H1 (cell line): ENCODE results near the gene COIL. TPM values are rescaled to one million over a fixed set of nuclear protein-coding genes. Genes with fewer than 3 reads are reported as not detected.

Experiments used
- CTCF ChIA-PET: fragments of 300-600 bp; sonication (Branson Sonifier 250); formaldehyde crosslinking; loops from one replicate; lab custom pipeline; 2021; ENCODE audit not compliant: partially characterized antibody; lab: Charles Lee
- POLR2A ChIA-PET: fragments of 300-600 bp; sonication (Branson Sonifier 250); formaldehyde crosslinking; loops from one replicate; lab custom pipeline; 2021; ENCODE audit warnings: inconsistent platforms; ENCODE audit not compliant: partially characterized antibody; lab: Charles Lee
- DNase-seq, 2 experiments: peaks; one replicate each; pipeline versions ENCODE4 v3.0.0 to v3.0.0-alpha.2; 2010 to 2022; ENCODE audit warnings: low spot score in 2 of 2, low read depth in 1 of 2, mixed read lengths in 1 of 2
- FAIRE-seq: peaks from 2 replicates; lab custom pipeline; 2011; peaks lifted over from hg19 to GRCh38; lab: Jason Lieb, UNC
- H2AFZ ChIP-seq: 2 replicates; pipeline ENCODE4 v1.8.1; 2012; ENCODE audit warnings: low read length, inconsistent platforms
- H2AK5ac ChIP-seq: 2 replicates; pipeline ENCODE4 v1.6.1; 2013; ENCODE audit warnings: low read depth, low read length
- H2BK120ac ChIP-seq: replicated peaks from 2 replicates; pipeline ENCODE3; 2013; ENCODE audit warnings: low read depth, low read length, inconsistent platforms
- H2BK12ac ChIP-seq: 2 replicates; pipeline ENCODE4 v1.6.1; 2013; ENCODE audit warnings: low read depth, low read length
- H2BK15ac ChIP-seq: 2 replicates; pipeline ENCODE4 v1.6.1; 2013; ENCODE audit warnings: low read length
- H2BK20ac ChIP-seq: 2 replicates; pipeline ENCODE4 v1.6.1; 2013; ENCODE audit warnings: low read length
- H2BK5ac ChIP-seq: 2 replicates; pipeline ENCODE4 v1.6.1; 2013; ENCODE audit warnings: low read depth, low read length
- H3K14ac ChIP-seq: 2 replicates; pipeline ENCODE4 v1.6.1; 2013; ENCODE audit warnings: inconsistent platforms; ENCODE audit not compliant: insufficient read length
- H3K18ac ChIP-seq: 2 replicates; pipeline ENCODE4 v1.6.1; 2013; ENCODE audit warnings: low read length; ENCODE audit errors: extremely low read depth
- H3K23ac ChIP-seq: 2 replicates; pipeline ENCODE4 v1.6.1; 2013; ENCODE audit warnings: inconsistent platforms; ENCODE audit not compliant: insufficient read length
- H3K23me2 ChIP-seq: 2 replicates; pipeline ENCODE4 v1.6.1; 2013; ENCODE audit warnings: low read depth, low read length
- H3K27ac ChIP-seq: 2 replicates; pipeline ENCODE4 v1.6.1; 2011; ENCODE audit warnings: low read depth, low read length, inconsistent platforms
- H3K27me3 ChIP-seq, 4 experiments: replicated peaks in 1 of 4; 1 replicate in 1 of 4; 2 replicates in 3 of 4; pipeline versions ENCODE4 v1.6.1 to v1.8.1; 2011 to 2013; ENCODE audit warnings: low read length in 3 of 4, mild to moderate bottlenecking in 3 of 4, inconsistent platforms in 2 of 4, mixed read lengths in 2 of 4, moderate library complexity in 1 of 4; ENCODE audit not compliant: control insufficient read depth in 3 of 4, insufficient read depth in 3 of 4; ENCODE audit errors: extremely low read depth in 1 of 4
- H3K36me3 ChIP-seq, 4 experiments: 2 replicates each; pipeline versions ENCODE4 v1.6.1 to v1.8.1; 2011 to 2013; ENCODE audit warnings: mild to moderate bottlenecking in 4 of 4, low read length in 3 of 4, moderate library complexity in 2 of 4, control low read depth in 1 of 4, inconsistent platforms in 1 of 4; ENCODE audit not compliant: insufficient read depth in 4 of 4, control insufficient read depth in 2 of 4
- H3K4ac ChIP-seq: replicated peaks from 2 replicates; pipeline ENCODE3; 2013; ENCODE audit warnings: low read length, low read depth, mixed read lengths, inconsistent platforms; ENCODE audit not compliant: insufficient read length
- H3K4me1 ChIP-seq, 4 experiments: replicated peaks in 1 of 4; 1 replicate in 1 of 4; 2 replicates in 3 of 4; pipeline versions ENCODE4 v1.6.1 to v1.8.1; 2011 to 2013; ENCODE audit warnings: low read length in 3 of 4, inconsistent platforms in 2 of 4, mixed read lengths in 1 of 4; ENCODE audit not compliant: insufficient read depth in 4 of 4, control insufficient read depth in 3 of 4
- H3K4me2 ChIP-seq, 2 experiments: 2 replicates each; pipeline versions ENCODE4 v1.6.1 to v1.8.1; 2011 to 2013; ENCODE audit warnings: low read depth in 2 of 2, low read length in 2 of 2, control low read depth in 1 of 2, inconsistent platforms in 1 of 2, mild to moderate bottlenecking in 1 of 2; ENCODE audit not compliant: insufficient read depth in 1 of 2
- H3K4me3 ChIP-seq, 4 experiments: fragments of 200-600, 300-600 bp in 1 of 4; sonication (generic), shearing (Covaris generic), sonication (Bioruptor Twin) in 1 of 4; 2 replicates each; pipeline versions ENCODE4 v1.5.1 to v1.8.1; 2011 to 2016; ENCODE audit warnings: low read length in 4 of 4, low read depth in 3 of 4, control low read depth in 2 of 4, inconsistent platforms in 2 of 4, mild to moderate bottlenecking in 2 of 4, mixed read lengths in 1 of 4, moderate library complexity in 1 of 4; ENCODE audit not compliant: insufficient read depth in 2 of 4; ENCODE audit errors: extremely low read depth in 1 of 4
- H3K56ac ChIP-seq: replicated peaks from 2 replicates; pipeline ENCODE3; 2013; ENCODE audit warnings: low read depth, mild to moderate bottlenecking, mixed read lengths, low read length, inconsistent platforms; ENCODE audit not compliant: insufficient read length
- H3K79me1 ChIP-seq: 2 replicates; pipeline ENCODE4 v1.6.1; 2013; ENCODE audit warnings: low read depth, low read length, control low read depth
- H3K79me2 ChIP-seq, 2 experiments: 2 replicates each; pipeline versions ENCODE4 v1.6.1 to v1.8.1; 2012 to 2013; ENCODE audit warnings: low read length in 2 of 2, mild to moderate bottlenecking in 2 of 2, inconsistent platforms in 1 of 2; ENCODE audit not compliant: insufficient read depth in 2 of 2, control insufficient read depth in 1 of 2
- H3K9ac ChIP-seq, 4 experiments: replicated peaks in 1 of 4; 1 replicate in 1 of 4; 2 replicates in 3 of 4; pipeline versions ENCODE4 v1.6.1 to v1.8.1; 2011 to 2013; ENCODE audit warnings: low read depth in 3 of 4, low read length in 3 of 4, control low read depth in 2 of 4, mild to moderate bottlenecking in 2 of 4, moderate library complexity in 2 of 4, inconsistent platforms in 1 of 4; ENCODE audit errors: extremely low read depth in 1 of 4
- H3K9me3 ChIP-seq, 2 experiments: 2 replicates each; pipeline versions ENCODE4 v1.6.1 to v1.8.1; 2012 to 2013; ENCODE audit warnings: mild to moderate bottlenecking in 2 of 2, moderate library complexity in 2 of 2, control low read depth in 1 of 2, inconsistent platforms in 1 of 2, low read depth in 1 of 2, low read length in 1 of 2, mixed read lengths in 1 of 2; ENCODE audit not compliant: insufficient read depth in 2 of 2
- H4K20me1 ChIP-seq, 2 experiments: replicated peaks in 1 of 2; 2 replicates each; pipeline versions ENCODE3 to v1.8.1; 2011 to 2013; ENCODE audit warnings: inconsistent platforms in 2 of 2, low read length in 2 of 2, mild to moderate bottlenecking in 1 of 2; ENCODE audit not compliant: insufficient read depth in 2 of 2, control insufficient read depth in 1 of 2
- H4K5ac ChIP-seq: 2 replicates; pipeline ENCODE4 v1.6.1; 2013; ENCODE audit warnings: low read length, low read depth, mixed read lengths, inconsistent platforms; ENCODE audit not compliant: insufficient read length
- H4K8ac ChIP-seq: 2 replicates; pipeline ENCODE4 v1.8.0; 2013; ENCODE audit warnings: mild to moderate bottlenecking, moderate library complexity, low read length, inconsistent platforms; ENCODE audit not compliant: insufficient read depth; ENCODE audit errors: extremely low read depth
- H4K91ac ChIP-seq: replicated peaks from 2 replicates; pipeline ENCODE3; 2013; ENCODE audit warnings: low read length, mixed read lengths, inconsistent platforms; ENCODE audit not compliant: insufficient read length
- PHF8 ChIP-seq: fragments of 200-600 bp; sonication (generic); conservative IDR thresholded peaks from 2 replicates; pipeline ENCODE4 v1.7.1; 2012; ENCODE audit warnings: low read depth, mild to moderate bottlenecking, inconsistent platforms, low read length, moderate library complexity
- WGBS, 2 experiments: shearing (Covaris generic) in 1 of 2; methylation state at CpG; one replicate each; pipeline versions ENCODE4 v1.1.6 to v1.1.7; 2013 to 2015; ENCODE audit warnings: low lambda C conversion rate in 2 of 2, mixed read lengths in 2 of 2, inconsistent platforms in 1 of 2, low coverage in 1 of 2, missing lambda C conversion rate in 1 of 2; ENCODE audit not compliant: insufficient replicate concordance in 2 of 2, insufficient coverage in 1 of 2, insufficient read length in 1 of 2; ENCODE audit errors: extremely low coverage in 1 of 2, missing lambda C conversion rate in 1 of 2; 5-methylcytosine and 5-hydroxymethylcytosine counted together
- polyA plus RNA-seq, 7 experiments: library from polyadenylated mRNA; depleted of rRNA in 3 of 7; stranded (reverse) in 5 of 7; unstranded in 2 of 7; fragments of >200 nt in 5 of 7; fragments of 200-250 nt in 2 of 7; gene quantifications; 1 replicate in 5 of 7; 2 replicates in 1 of 7; 4 replicates in 1 of 7; pipeline versions ENCODE4 v1.2.1 to v1.2.3, GENCODE V29; 2011 to 2013; ENCODE audit warnings: missing spikeins in 2 of 7, mixed read lengths in 2 of 7
- total RNA-seq: library from RNA; stranded (reverse); fragmentation: NEBNext Ultra II Directional; extraction: Animal tissue kit (Norgen Biotek cat#: 25700); gene quantifications from 2 replicates; pipeline ENCODE4 v1.2.1, GENCODE V29; 2021
- TF ChIP-seq, protein P1 (sequence below): IDR thresholded peaks from 2 replicates; pipeline ENCODE4 v1.6.1; 2012; ENCODE audit warnings: inconsistent platforms

Gene COIL
- total and polyA plus RNA-seq, 2 of the 8 experiments (the other 6 are each of a cell fraction or from before 2014, with no cell fraction given): 5.2 to 23.6 TPM

DNA sequence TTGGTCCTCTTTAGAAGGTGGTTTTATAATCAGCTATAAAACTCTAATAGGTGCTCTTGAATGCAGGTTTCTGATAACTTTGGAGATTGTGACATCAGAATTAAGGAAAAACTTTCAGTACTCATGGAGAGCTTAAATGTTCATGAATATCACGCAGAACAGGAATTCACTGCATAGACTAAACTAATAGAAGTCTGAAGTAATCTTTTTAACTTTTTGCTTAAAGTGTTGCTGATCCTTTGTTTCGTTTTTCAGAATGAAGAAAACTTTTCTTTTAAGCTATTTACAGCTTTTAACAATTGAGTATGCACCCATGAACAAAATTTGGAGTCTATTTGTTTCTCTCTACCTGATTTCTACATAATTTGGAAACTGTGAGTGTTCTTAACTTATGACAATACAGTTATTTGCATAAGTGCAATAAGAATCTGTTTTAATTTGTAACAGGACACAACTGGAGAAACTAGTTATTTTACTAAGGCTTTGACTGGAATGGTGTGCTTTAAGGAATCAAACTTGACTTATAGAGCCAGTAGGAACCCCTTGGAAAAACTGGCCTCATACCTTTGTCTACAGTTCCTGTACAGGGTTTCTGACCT is 30.0 kb downstream of the COIL start:
- no peak overlapping the region for H4K8ac ChIP-seq
- H2AK5ac ChIP-seq: no peak overlapping the region
- no peak overlapping the region for H3K4ac ChIP-seq
- no peaks in the 10 kb centered on the region for H3K79me2 ChIP-seq
- CTCF ChIA-PET: interaction anchor here (0.6 to 1.1 kb wide), 2 partner anchors 10 to 40 kb away, joined by 3 read pairs; no protein-coding TSS in a partner anchor
- no peak for FAIRE-seq
- peaks cover 0 to 7% (median 2%) of the 10 kb centered on the region in 4 experiments; a peak in 2 of 7 replicates for H3K4me1 ChIP-seq
- H3K56ac ChIP-seq: no peak overlapping the region
- DNase-seq: no peak
- no peak overlapping the region for H4K5ac ChIP-seq
- H4K20me1 ChIP-seq: no peaks in the 10 kb centered on the region
- no peak overlapping the region for H3K14ac ChIP-seq
- H2BK20ac ChIP-seq: no peak overlapping the region
- no peak overlapping the region for H2BK120ac ChIP-seq
- H2BK5ac ChIP-seq: no peak overlapping the region
- H3K23me2 ChIP-seq: no peaks in the 10 kb centered on the region
- H3K27ac ChIP-seq: no peak overlapping the region
- no peak overlapping the region for H3K9ac ChIP-seq
- no peak overlapping the region for H3K18ac ChIP-seq
- no peak overlapping the region for H3K4me3 ChIP-seq
- no peak overlapping the region for H3K23ac ChIP-seq
- H3K9me3 ChIP-seq: peaks cover 25 to 35% of the 10 kb centered on the region in 2 experiments
- H3K36me3 ChIP-seq: peaks cover 0 to 18% (median 6%) of the 10 kb centered on the region in 4 experiments; a peak in 4 of 8 replicates
- no peak overlapping the region for H2AFZ ChIP-seq
- H3K4me2 ChIP-seq: no peak overlapping the region
- H2BK12ac ChIP-seq: no peak overlapping the region
- TF ChIP-seq, protein P1, sequence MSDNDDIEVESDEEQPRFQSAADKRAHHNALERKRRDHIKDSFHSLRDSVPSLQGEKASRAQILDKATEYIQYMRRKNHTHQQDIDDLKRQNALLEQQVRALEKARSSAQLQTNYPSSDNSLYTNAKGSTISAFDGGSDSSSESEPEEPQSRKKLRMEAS: no peak
- no peak for TF ChIP-seq PHF8
- H2BK15ac ChIP-seq: no peak overlapping the region
- POLR2A ChIA-PET: no interaction called here
- 78% methylated on average over 2 of the region's 2 CpGs; no CpG with 5 or more reads in 1 of the 2 experiments for WGBS, 2 experiments
- H4K91ac ChIP-seq: no peak overlapping the region
- no peaks in the 10 kb centered on the region for H3K27me3 ChIP-seq
- H3K79me1 ChIP-seq: no peaks in the 10 kb centered on the region
